ENCODE results near the gene SELENOI.
"Not testable (repeated sequence)": the region's sequence is repeated elsewhere in the genome, so short reads cannot be mapped to it uniquely, and the experiment has no call there.

Gene SELENOI

DNA sequence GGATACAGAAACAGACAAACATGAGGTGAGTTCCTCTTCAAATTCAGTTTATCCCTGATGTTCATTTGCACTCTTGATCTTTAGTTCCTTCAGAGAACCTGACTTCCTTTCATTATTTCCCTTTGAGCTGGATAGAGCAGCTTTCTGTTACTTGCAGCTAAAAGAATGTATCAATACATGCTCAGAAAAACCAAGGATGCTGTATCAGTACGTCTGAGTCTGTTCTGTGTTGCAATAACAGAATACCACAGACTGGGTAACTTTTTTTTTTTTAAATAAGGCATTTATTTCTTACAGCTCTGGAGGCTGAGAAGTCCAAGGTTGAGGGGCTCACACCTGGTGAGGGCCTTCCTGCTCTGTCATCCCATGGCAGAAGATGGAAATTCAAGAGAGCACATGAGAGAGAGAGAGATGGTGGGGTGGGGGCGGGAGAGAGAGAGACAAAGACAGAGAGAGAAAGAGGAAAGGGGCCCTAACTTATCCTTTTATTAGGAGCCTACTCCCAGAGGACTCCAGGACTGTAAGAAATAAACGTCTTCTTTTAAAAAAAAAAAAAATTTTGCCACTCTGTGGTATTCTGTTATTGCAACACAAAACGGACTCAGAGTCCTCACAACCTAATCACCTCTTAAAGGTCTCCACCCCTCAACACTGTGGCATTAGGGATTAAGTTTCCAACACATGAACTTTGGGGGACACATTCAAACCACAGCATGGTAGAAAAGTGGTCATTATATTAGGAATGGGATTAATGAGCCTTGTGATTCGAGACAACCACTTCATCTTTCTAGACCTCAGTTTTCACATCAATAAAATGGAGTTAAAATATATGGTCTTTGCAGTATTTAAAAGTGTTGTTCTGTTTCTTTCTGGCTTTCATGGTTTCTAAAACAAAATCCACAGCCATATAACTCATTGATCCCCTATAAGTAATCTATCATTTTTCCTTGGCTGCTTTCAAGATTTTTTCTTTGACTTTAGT lies 18.4 kb upstream of the SELENOI start:
- DNase-seq: no peak

DNA sequence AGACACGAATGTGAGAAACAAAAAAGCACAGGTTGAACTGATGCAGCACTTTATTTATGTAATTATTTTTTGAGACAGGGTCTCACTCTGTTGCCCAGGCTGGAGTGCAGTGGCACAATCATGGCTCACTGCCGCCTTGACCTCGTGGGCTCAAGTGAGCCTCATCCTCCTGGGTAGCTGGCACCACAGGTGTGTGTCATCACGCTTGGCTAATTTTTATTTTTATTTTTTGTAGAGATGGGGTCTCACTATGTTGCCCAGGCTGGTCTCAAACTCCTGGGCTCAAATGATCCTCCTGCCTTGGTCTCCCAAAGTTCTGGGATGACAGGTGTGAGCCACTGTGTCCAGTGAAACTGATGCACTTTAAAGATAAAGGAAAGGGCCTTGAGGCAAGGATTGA lies 16.9 kb upstream of the SELENOI start:
- not testable (repeated sequence) for DNase-seq

DNA sequence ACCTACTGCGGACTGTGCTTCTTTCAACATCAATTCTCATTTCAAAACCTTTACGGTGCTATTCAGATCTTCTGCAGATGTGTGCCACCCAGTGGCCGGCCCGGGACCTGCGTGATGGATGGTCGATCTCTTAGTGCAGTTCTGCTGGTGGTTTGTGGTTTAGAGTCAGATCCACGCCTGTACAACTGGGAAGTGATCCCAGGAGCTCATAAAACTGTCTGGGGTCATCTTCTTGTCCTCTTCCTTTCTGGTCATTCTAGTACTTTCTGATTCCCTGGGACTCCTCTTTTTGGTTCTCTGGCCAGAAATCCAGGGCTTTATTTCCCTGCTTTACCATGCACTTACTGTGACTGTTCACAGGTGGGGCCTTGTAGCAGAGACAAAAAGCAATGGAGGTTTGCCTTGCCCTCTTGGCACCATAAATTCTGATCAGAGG lies 15.8 kb upstream of the SELENOI start:
- peak; percentile 90 for DNase-seq

DNA sequence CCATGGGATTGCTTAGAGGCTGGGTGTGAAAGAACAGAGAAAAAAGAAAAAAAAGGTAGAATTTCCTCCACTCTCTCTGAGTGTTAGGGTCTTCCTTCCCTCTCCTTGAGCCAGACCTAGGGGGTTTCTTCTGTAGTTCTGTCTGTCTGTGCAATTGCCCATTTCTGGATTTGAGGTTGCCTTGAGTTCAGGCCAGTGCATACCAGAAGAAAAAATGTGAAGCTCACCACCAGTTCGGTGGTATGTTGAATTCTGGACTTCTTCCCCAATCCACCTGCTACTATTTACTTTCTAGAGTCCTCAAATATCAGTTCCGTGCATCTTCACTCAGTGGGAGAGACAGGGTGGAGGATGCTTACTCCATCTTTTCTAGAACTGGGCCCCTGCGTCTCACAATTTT lies 15.3 kb upstream of the SELENOI start:
- DNase-seq: no peak

DNA sequence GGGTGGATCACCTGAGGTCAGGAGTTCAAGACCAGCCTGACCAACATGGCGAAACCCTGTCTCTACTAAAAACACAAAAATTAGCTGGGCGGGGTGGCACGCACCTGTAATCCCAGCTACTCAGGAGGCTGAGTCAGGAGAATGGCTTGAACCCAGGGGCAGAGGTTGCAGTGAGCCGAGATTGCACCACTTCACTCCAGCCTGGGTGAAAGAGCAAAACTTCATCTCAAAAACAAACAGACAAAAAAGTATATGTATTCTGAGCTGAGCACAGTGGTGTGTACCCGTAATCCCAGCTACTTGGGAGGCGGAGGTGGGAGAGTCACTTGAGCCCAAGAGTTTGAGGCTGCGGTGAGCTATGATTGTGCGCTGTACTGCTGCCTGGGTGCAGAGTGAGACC lies 14.6 kb upstream of the SELENOI start:
- DNase-seq: not testable (repeated sequence)

DNA sequence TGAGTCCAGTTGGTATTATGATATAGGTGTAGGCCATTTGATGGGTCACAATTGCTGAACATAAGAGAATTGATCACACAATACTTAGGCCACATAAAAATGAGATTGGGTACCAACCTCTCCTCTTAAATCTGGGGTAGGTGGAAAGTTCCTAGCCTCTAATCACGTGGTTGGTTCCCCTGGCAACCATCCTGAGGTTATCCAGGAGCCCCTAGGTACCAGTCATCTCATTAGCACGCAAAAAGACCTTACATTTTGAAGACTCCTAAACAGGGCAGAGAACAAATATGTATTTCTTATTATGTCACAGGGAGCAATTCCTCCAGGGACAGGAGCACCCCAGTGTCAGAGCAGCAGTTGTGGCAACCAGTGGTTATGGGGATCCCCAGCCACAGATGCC lies 12.7 kb upstream of the SELENOI start:
- DNase-seq: no peak

DNA sequence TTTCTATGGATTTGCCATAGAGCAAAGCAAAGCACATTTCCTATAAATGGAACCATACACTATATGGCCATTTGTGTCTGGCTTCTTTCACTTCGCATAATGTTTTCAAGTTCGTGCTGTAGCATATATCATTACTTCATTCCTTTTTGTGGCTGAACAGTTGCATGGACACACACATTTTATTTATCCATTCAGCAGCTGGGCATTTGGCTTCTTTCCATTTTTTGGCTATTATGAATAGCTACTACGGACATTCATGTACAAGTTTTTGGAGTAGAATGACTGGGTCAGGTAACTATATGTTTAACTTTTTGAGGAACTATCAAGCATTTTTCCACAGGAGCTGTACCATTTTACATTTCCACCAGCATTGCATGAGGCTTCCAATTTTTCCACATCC lies 10.7 kb upstream of the SELENOI start:
- DNase-seq: no peak

DNA sequence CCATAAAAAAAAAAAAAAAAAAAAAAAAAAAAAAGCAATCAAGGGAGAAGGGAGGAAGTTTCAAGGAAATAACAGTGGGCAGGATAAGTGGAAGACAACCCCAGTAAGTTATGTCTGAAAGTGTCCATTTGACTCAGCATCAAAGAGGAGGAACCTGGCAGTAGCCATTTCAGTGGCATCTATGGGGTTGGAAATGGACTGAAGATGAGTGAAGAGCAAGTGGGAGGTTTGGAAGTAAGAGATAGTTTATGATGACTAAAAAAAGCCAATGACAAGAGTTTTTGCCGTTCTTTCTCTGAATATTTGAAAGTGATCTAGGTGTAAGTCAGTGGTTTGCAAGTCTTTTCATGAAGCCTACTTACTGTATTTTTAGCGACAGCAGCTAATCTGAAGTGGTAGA lies 9.2 kb upstream of the SELENOI start:
- no peak for DNase-seq

DNA sequence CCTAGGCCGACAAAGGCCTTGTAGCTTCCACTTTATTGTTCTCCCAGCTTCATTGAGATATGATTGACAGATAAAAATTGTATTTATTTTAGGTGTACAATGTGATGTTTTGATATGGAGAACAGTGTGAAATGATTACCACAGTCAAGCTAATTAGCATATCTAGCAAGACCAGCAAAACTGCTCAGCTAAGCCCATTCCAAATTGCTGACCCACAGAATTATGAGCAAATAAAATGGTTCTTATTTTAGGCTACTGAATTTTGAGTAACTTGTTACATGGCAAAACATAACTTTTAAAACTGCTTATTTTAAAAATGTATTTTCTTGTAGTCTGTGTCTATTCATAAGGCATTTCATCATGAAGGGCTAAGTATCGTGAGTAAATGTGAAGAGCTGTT lies 8.6 kb upstream of the SELENOI start:
- DNase-seq: no peak

DNA sequence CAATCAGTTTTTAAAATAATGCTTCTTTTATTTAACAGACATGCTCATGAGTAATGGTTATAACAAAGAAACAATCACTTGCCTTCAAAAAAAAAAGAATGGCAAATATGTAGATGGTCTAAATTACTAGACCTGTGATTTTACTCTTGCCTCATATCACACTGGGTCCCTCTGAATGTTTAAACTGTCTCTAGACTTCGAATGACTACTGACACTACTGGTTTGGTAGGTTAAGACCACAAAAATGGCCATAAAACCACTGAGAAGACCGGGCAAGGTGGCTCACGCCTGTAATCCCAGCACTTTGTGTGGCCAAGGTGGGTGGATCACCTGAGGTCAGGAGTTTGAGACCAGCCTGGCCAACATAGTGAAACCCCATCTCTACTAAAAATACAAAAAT lies 5.1 kb upstream of the SELENOI start:
- no peak for DNase-seq

DNA sequence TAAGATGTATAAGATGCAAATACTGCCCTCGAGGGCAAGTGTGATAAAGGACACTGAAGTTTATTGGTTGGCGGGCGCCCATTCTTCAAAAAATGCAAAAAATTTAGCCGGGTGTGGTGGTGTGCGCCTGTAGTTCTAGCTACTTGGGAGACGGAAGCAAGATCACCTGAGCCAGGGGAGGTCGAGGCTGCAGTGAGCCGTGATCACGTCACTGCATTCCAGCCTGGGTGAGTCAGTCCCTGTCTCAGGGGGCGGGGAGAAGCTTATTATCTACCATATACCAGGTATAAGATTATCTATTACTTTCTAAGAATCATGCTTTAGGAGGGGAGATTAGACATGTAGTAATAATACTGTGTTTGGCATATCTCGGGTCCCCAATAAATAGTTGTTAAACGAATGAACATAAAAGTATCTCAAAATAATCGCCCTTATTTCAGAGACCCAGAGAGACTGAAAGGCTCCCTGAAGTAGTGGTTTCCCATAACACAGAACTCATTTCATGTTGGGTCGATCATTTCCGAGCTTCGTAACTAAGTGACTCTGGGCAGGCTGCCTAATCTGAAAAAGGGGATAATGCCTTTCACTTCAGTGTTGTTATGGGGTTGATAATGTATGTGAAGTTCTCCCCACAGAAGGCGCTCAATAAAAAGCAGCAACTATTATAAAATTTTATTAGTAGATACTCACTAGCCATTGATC lies 1.2 kb upstream of the SELENOI start:
- DNase-seq: peak; percentile 28

DNA sequence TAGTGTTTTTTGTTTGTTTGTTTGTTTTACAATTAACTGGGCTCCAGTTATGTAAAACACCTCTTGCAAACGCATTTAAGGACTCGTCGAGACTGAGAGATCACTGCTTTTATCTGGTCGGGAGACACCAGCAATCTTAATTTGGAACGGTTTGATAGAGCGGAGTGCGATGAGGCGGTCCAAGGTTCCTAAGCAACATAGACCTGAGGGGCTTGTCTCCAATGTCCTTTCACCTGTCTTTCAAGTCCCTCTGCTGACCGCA lies 729 bp upstream of the SELENOI start:
- no peak for DNase-seq

DNA sequence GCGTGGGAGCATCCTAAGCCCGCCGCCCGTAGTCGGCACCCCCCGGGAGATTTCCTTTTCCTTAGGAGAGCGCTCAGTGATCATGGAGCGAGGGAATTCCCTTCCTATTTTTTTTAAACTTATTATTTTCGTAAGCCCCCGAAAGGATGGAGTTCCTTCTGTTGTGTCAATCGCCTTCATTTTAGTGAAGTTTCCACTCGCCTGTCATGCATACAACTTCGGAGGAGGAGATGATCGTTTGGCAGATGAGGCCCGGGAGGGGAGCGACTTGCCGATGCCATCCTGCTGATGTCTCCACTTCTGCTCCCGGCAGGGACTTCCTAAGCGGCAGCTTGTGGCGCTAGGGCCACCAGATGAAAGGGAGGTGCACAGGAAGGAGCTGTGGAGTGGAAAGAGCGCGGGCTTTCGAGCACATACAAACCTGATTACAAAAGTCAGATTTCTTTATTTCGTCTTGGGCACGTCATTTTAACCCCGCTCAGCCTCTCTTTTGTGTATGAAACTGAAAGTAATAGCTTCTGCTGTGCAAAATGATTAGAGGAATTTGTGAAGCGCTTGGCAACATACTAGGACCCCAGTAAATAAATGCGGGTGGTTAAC lies 611 bp downstream of the SELENOI start, which contains the start of gene ADGRF3:
Gene ADGRF3 (minus strand): TSS at position 336 of the 600 bp plus-strand sequence. CDS start 555 bp downstream, outside the sequence.
- DNase-seq: peak; percentile 71

DNA sequence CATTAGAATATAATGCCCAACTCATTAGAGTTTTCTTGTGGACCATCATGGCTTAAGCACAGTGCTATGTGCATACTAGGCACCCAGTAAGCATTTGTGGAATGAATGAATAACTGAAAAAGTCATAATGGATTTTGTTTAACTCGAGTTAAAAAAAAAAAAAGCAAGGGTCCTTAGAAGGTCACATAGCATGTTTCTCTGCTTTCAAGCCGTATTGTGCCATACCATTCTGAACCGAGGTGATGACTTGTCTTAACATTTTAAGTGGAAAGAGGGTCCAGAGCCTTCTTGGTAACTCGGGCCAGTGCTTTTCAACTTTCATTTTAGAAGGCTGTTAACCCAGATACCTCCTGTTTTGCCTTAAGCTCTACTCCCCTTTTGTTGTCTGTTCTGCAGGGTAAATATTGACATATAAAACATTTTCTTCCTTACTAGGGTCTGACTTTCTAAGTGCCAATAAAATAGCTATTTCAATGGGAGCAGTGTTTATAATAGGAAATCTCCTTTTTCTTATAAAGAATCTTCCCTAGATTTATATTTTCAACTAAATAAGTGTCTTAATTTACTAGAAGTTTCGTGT lies 1.4 kb downstream of the SELENOI start:
- DNase-seq: no peak

DNA sequence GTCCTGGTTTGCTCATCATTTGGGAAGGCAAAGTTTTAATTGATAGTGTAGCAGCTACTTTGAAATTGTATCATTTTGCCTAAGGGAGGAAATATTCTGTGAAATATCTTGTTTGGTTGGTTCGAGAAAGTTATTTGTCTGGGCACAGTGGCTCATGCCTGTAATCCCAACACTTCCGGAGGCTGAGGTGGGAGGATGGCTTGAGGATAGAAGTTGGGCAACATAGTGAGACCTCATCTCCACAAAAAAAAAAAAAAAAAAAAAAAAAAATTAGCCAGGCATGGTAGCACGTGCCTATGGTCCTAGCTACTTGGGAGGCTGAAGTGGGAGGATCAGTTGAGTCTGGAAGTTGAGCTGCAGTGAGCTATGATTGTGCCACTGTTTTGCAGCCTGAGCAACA lies 3.7 kb downstream of the SELENOI start:
- no peak for DNase-seq

DNA sequence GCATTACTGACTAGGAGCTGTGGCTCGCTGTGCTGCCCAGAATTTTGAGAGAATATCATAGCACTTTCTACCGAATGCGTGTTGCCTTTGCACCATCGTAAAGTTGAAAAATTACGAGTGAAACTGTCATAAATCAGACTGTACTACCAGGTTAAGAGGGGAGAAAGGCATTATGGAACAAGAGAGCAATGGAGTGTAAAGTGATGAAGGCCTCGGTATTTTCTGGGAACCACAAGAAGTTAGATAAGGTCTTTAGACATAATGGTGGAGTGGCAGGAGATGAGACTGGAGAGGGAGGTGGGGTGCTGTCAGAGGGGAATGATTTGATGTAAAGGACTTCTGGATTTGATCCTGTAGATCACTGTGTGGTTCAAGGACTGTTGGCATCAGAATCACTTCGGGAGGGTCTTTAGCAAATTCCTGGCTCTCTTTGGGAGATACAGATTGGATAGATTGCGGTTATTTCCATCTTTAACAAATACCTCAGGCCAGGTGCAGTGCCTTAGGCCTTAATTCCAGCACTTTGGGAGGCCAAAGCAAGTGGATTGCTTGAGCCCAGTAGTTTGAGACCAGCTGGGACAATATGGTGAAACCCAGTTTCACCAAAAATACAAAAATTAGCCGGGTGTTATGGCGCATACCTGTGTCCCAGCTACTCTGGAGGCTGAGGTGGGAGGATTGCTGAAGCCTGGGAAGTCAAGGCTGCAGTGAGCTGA lies 5.6 kb downstream of the SELENOI start:
- no peak for DNase-seq

DNA sequence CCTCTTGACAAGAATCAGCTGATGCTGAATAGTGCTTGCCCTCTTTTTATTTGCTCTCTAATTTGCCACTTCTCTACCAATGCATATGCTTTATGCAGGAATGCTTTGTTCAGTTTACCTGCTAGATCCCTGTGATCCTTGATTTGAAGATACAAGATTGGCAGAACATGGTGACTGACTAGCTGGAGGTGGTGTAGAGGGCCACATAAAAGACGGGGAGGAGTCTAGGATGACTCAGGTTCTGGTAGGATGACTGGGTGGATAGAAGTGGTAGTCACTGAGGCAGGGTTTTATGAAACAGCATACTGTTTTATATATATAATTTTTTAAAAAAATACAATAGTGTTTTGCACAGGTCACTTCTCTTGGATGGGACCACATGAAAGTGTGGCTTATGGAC lies 6.9 kb downstream of the SELENOI start:
- no peak for DNase-seq

DNA sequence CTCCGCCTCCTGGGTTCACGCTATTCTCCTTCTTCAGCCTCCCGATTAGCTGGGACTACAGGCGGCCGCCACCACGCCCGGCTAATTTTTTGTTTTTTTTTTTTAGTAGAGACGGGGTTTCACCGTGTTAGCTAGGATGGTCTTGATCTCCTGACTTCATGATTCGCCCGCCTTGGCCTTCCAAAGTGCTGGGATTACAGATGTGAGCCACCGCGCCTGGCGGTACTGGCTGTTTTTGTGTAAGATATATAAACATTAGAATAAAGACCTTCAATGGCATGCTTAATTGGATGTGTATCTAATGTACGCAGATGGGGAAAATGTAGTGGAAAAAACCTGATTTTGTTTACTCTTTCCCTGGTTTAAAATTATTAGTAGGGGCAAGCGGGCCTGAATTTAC lies 8.5 kb downstream of the SELENOI start:
- DNase-seq: not testable (repeated sequence)

DNA sequence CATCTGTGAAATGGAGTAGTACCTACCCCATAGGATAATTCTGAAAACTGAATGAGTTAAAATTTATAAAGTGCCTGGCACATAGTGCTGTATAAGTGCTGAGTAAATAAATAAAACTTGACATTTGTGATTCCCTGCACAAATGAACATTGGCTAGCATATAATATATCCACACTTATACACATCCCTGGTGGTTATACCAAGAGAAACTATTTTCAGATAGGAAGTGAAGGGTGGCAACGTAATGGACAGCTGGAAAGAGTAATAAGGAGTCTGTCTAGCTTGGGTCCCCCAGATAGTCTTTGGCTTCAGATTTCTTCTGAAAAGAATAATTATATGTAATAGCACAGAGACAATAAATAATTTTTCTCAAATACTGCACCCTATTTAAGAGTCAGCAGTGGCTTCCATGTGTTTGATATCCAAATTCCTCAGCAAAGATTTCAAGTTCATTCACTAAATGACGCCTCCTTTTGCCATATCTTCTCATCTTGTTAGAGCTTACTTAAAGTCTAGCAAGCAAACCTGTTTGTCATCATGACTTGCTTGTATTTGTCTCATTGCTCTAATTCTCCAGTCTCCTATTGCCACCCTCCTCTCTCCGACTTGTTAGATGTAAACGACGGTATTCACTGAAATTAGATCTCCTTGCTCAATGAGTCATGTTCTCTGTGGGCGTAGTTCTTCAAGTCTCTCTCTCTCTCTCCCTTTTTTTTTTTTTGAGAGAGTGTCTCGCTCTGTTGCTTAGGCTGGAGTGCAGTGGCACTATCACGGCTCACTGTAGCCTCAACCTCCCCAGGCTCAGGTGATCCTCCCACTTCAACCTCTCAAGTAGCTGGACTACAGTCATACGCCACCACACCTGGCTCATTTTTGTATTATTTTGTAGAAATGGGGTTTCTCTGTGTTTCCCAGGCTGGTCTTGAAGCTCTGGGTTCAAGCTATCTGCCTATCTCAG lies 9.4 kb downstream of the SELENOI start:
- DNase-seq: no peak

DNA sequence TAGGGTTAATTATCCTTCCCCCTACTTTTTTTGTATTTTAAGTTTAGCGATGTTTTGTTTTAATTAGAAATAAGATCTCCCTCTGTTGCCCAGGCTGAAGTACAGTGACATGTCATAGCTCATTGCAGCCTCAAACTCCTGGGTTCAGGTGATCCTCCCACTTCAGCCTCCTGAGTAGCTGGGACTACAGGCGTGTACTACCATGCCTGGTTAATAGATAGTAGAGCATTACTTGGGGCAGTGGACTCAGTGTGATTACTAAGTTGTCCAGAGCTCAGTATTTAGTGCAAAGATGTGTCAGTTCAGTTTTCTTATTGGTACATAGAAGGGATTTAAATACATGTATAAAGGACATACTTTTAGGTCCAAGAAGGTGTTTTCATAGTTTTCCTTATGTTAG lies 10.2 kb downstream of the SELENOI start:
- no peak for DNase-seq

DNA sequence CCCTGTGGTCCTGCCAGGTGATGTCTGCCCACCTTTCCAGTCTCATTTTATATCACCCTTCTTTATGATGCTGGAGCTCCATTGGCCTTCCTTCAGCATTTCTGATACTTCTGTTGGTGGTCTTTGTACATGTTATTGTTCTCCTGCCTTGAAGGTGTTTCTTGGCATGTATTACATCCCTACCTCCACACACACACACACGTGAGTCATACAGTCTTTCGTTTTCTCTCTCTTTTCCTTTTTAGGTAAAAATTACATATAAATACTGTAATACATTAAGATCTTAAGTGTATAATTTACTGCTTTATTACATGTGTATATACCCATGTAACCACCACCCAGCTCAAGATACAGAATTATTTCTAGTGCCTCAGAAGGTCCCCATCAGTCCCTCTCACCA lies 10.8 kb downstream of the SELENOI start:
- no peak for DNase-seq
